ENCODE data around the gene GOLGA6C.
"Not testable (repeated sequence)": the region's sequence is repeated elsewhere in the genome, so short reads cannot be mapped to it uniquely, and the experiment has no call there.

- TF ChIP-seq EZH2 (IDR thresholded peaks at IDR 0.05; ENCODE audit: insufficient read depth, poor library complexity, severe bottlenecking); EZH2phosphoT487 (IDR thresholded peaks at IDR 0.05; ENCODE audit: insufficient read depth, low read depth): not testable (repeated sequence)
These were observed 24.4 kb downstream of the GOLGA6C start, which contains the start of gene GOLGA6D for GRCh38 chr15:75282572-75282971.

Data from GM23248 (cell line).